GM19455 (cell line): Measurements from ENCODE around the gene ZNG1E.
"Not testable (repeated sequence)": the region's sequence is repeated elsewhere in the genome, so short reads cannot be mapped to it uniquely, and the experiment has no call there.

Experiments used
- ATAC-seq: cut with Tn5 transposase; IDR thresholded peaks from one replicate; pipeline ENCODE4 v1.9.1; 2021; ENCODE audit not compliant: unreplicated experiment

Gene ZNG1E

GRCh38 chr9:65675589-65676021 lies at the start of gene ZNG1E:
ZNG1E (plus strand) TSS chr9:65675928; CDS start chr9:65675977, 49 bp downstream.
- not testable (repeated sequence) for ATAC-seq

- not testable (repeated sequence) for ATAC-seq
Observed at GRCh38 chr9:65673579-65673978, 2.1 kb upstream of the ZNG1E start.

- not testable (repeated sequence) for ATAC-seq
Observed at GRCh38 chr9:65675018-65675417, 710 bp upstream of the ZNG1E start.

- not testable (repeated sequence) for ATAC-seq
Observed at GRCh38 chr9:65676389-65676788, 661 bp downstream of the ZNG1E start.

GRCh38 chr9:65678533-65678932 lies 2.8 kb downstream of the ZNG1E start:
- not testable (repeated sequence) for ATAC-seq

GRCh38 chr9:65703550-65703949 lies 27.8 kb downstream of the ZNG1E start:
- not testable (repeated sequence) for ATAC-seq

- ATAC-seq: not testable (repeated sequence)
Observed at GRCh38 chr9:65714445-65714844, 38.7 kb downstream of the ZNG1E start.

GRCh38 chr9:65737096-65737564 lies 61.4 kb downstream of the ZNG1E start, which contains the start of gene FOXD4L4:
FOXD4L4 (plus strand) TSS chr9:65737146; CDS start chr9:65737146, 0 bp downstream.
- ATAC-seq: not testable (repeated sequence)

- not testable (repeated sequence) for ATAC-seq
Observed at GRCh38 chr9:65738133-65738532, 62.4 kb downstream of the ZNG1E start.
